Cardiac fibroblast (primary cell): ENCODE data around the gene NOC4L.

ENCODE experiments used
- DNase-seq, 2 donors: peaks; one replicate each; pipeline versions ENCODE4 v3.0.0 to v3.0.0-alpha.2; 2010; ENCODE audit warnings: low read depth in 2 of 2
- H3K4me3 ChIP-seq, 2 donors: replicated peaks in 1 of 2; 1 replicate in 1 of 2; 2 replicates in 1 of 2; pipeline ENCODE4 v1.5.1; 2011; ENCODE audit warnings: low read depth in 2 of 2, low read length in 2 of 2, mild to moderate bottlenecking in 2 of 2, moderate library complexity in 1 of 2
- CTCF ChIP-seq: IDR thresholded peaks from one replicate; pipeline ENCODE4 v1.5.1; 2011; ENCODE audit warnings: low read depth, mild to moderate bottlenecking, low read length, inconsistent platforms

NOC4L gene

GRCh38 chr12:132174839-132175490 lies 30.7 kb downstream of the NOC4L start:
- no peak for TF ChIP-seq CTCF
- H3K4me3 ChIP-seq = no peak overlapping the region
- DNase-seq = no peak

- no peak for TF ChIP-seq CTCF
- H3K4me3 ChIP-seq = no peak overlapping the region
- no peak for DNase-seq
Observed at GRCh38 chr12:132175496-132176384, 31.5 kb downstream of the NOC4L start.

GRCh38 chr12:132176385-132176919 lies 32.2 kb downstream of the NOC4L start:
- DNase-seq = no peak
- no peak for TF ChIP-seq CTCF
- no peak overlapping the region for H3K4me3 ChIP-seq

GRCh38 chr12:132176920-132177551 lies 32.8 kb downstream of the NOC4L start:
- TF ChIP-seq CTCF = no peak
- DNase-seq = no peak
- H3K4me3 ChIP-seq = no peak overlapping the region

- H3K4me3 ChIP-seq = no peak overlapping the region
Observed at GRCh38 chr12:132178316-132178715, 34.1 kb downstream of the NOC4L start.

More at GRCh38 chr12:132178316-132178715, 34.1 kb downstream of the NOC4L start:
- TF ChIP-seq CTCF = no peak
- DNase-seq = no peak
